ENCODE results near the gene ITGAE. TPM values are rescaled to one million over a fixed set of nuclear protein-coding genes. Genes with fewer than 3 reads are reported as not detected.
"Not testable (repeated sequence)": the region's sequence is repeated elsewhere in the genome, so short reads cannot be mapped to it uniquely, and the experiment has no call there.

The ITGAE gene
- total RNA-seq, 1 donor from 2014 or later = 5.6 TPM

DNA sequence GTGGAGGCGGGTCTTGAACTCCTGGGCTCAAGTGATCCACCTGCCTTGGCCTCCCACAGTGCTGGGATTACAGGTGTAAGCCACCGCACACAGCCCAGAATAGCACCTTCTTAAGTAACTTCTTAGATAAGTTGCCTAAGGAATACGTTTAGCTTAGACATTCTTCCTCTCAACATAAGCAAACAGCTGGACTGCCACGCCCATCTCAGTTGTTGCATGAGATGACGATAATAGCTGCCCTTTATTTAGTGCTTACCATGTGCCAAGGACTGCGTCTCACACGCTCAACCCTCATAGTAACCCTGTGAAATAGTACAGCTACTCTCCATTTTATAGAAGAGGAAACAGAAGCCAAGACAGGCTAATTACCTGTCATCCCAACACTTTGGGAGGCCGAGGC, 65.5 kb downstream of the ITGAE start:
- no peak for ATAC-seq
- no peak for DNase-seq (ENCODE audit: low spot score)

GRCh38 chr17:3734911-3735276, 66.1 kb downstream of the ITGAE start:
- DNase-seq (ENCODE audit: low spot score); ATAC-seq: not testable (repeated sequence)

GRCh38 chr17:3732210-3732621, 68.8 kb downstream of the ITGAE start:
- peak; percentile 83 for ATAC-seq
- DNase-seq (ENCODE audit: low spot score) = no peak

- DNase-seq (ENCODE audit: low spot score) = no peak
- ATAC-seq = no peak
These were observed 70.0 kb downstream of the ITGAE start for GRCh38 chr17:3730881-3731429.

DNA sequence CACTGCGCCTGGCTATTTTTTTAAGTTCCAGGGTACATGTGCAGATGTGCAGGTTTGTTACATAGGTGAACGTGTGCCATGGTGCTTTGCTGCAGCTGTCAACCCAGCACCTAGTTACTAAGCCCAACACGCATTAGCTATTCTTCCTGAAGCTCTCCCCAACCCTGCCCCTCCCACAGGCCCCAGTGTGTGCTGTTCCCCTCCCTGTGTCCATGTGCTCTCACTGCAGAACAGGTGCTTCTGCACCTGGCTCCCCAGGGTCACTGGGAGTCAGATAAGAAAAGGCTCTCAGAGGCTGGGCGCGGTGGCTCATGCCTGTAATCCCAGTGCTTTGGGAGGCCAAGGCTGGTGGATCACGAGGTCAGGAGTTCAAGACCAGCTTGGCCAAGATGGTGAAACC, 71.1 kb downstream of the ITGAE start:
- no peak for DNase-seq (ENCODE audit: low spot score)
- ATAC-seq = no peak

DNA sequence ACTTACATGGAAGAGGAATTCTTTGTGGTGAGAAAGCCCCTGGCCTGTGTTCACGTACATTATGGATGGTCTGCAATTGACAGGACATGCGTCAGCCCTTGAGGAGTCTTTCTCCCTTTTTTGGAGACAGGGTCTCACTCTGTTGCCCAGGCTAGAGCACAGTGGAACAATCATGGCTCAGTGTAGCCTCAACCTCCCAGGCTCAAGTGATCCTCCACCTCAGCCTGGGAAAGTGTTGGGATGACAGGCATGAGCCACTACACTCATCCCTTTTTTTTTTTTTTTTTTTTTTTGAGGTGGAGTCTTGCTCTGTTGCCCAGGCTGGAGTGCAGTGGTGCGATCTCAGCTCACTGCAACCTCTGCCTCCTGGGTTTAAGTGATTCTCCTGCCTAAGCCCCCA, 72.9 kb downstream of the ITGAE start:
- not testable (repeated sequence) for DNase-seq (ENCODE audit: low spot score); ATAC-seq

- DNase-seq (ENCODE audit: low spot score) = no peak
- no peak for ATAC-seq
These were observed 73.9 kb downstream of the ITGAE start for GRCh38 chr17:3727041-3727440.

- no peak for ATAC-seq
- DNase-seq (ENCODE audit: low spot score) = no peak
These were observed 76.5 kb downstream of the ITGAE start for GRCh38 chr17:3724378-3725077.

- peak; percentile 94 for ATAC-seq
- peak; percentile 92 for DNase-seq (ENCODE audit: low spot score)
These were observed 77.2 kb downstream of the ITGAE start, which contains the start of gene HASPIN for GRCh38 chr17:3723556-3724377. HASPIN (plus strand) TSS chr17:3723903; CDS start chr17:3723936, 33 bp downstream.

- DNase-seq (ENCODE audit: low spot score) (no peak), ATAC-seq (no peak)
These were observed 77.8 kb downstream of the ITGAE start for GRCh38 chr17:3723188-3723555.

GRCh38 chr17:3722716-3723115, 78.3 kb downstream of the ITGAE start:
- ATAC-seq = no peak

DNA sequence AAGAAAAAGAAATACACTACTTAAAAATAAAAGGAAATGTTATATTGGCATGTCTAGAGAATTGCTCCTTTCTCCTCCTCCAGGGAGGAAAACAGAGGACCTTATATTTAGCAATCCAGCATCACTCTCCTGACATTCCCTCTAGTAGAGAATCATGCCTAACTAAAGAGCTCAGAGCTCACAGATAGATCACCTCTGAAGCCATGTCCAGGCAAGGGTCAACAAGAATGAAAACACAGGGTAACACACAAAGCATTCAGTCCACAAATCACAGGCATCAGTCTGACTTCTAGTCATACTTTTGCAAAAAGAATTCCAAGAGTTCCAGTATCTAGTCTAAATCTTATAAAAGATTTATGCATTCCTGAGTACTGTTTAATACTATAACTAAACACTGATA, 81.7 kb downstream of the ITGAE start:
- no peak for ATAC-seq
- DNase-seq (ENCODE audit: low spot score) = no peak

More at GRCh38 chr17:3722716-3723115, 78.3 kb downstream of the ITGAE start:
- no peak for DNase-seq (ENCODE audit: low spot score)

- DNase-seq (ENCODE audit: low spot score) = no peak
- no peak for ATAC-seq
These were observed 82.8 kb downstream of the ITGAE start for GRCh38 chr17:3718201-3718600.

DNA sequence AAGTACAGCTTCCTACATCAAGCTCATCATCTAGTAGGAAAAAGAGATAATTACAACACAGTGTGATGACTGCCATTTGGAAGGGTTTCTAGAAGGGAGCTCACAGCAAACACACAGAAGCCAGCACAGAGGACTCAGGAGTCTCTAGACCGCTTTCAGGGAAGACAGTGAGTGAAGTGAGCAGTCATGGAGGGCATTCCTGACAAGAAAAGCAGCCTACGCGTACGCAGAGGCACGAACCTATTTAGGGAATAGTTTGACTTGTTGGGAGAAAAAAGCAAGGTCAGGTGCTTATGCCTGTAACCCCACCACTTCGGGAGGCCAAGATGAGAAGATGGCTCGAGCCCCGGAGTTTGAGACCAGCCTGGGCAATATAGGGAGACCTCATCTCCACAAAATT, 85.7 kb downstream of the ITGAE start:
- no peak for DNase-seq (ENCODE audit: low spot score)
- no peak for ATAC-seq

DNA sequence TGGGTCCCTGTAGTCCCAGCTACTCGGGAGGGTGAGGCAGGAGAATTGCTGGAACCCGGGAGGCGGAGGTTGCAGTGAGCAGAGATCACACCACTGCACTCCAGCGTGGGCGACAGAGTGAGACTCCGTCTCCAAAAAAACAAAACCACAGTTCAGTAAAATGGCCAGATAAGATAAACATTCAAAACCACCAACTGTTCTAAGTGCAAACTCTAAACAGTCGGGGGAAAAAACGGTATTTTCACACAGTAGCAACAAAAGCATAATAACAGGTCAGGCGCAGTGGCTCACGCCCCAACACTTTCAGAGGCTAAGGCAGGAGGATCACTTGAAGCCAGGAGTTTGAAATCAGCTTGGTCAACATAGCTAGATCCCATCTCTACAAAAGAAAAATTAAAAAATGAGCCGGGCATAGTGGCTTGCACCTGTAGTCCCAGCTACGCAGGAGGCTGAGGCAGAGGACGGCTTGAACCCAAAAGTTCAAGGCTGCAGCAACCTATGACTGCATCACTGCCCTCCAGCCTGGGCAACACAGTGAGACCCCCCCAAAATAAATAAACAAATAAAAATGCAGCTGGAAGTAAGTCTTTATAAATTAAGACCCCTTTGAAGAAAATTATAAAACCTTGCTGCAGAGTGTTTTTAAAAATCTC, 88.1 kb downstream of the ITGAE start:
- DNase-seq (ENCODE audit: low spot score) (no peak), ATAC-seq (no peak)

- no peak for DNase-seq (ENCODE audit: low spot score)
- ATAC-seq = no peak
These were observed 90.0 kb downstream of the ITGAE start for GRCh38 chr17:3710951-3711383.

- no peak for ATAC-seq
- no peak for DNase-seq (ENCODE audit: low spot score)
These were observed 92.6 kb downstream of the ITGAE start for GRCh38 chr17:3708366-3708765.

DNA sequence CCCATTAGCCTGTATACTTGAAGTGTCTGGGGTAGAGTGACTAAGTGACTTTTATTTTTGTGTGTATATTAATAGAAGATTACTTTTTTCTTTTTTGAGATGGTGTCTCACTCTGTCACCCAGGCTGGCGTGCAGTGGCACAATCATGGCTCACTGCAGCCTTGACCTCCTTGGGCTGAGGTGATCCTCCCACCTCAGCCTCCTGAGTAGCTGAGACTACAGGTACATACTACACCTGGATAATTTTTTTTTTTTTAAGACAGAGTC, 95.3 kb downstream of the ITGAE start:
- DNase-seq (ENCODE audit: low spot score); ATAC-seq: not testable (repeated sequence)

GRCh38 chr17:3704931-3705717, 95.9 kb downstream of the ITGAE start:
- ATAC-seq = no peak
- DNase-seq (ENCODE audit: low spot score) = no peak

DNA sequence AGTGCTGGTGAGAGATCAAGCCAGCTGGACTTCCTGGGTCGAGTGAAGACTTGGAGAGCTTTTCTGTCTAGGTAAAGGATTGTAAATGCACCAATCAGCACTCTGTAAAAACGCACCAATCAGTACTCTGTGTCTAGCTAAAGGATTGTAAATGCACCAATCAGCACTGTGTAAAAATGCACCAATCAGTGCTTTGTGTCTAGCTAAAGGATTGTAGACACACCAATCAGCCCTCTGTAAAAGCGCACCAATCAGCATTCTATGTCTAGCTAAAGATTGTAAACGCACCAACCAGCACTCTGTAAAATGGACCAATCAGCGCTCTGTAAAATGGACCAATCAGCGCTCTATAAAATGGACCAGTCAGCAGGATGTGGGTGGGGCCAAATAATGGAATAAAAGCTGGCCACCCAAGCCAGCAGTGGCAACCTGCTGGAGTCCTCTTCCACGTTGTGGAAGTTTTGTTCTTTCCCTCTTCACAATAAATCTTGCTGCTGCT, 98.9 kb downstream of the ITGAE start:
- not testable (repeated sequence) for ATAC-seq; DNase-seq (ENCODE audit: low spot score)

DNA sequence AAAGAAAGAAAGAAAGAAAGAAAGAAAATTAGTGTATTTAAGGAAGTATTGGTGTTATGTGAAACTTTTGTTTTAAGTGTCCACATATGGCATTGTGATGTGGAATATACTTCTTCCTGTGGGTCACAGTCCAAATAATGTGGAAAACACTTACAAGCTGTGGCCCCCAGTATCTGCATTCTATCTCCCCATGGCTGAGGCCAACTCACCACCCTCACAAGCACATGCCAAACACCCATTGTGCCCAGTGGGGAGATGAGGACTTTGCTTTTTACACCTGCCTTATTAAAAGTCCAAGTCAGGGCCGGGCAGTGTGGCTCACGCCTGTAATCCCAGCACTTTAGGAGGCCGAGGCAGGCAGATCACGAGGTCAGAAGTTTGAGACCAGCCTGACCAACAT, 101.0 kb downstream of the ITGAE start:
- ATAC-seq = no peak
- no peak for DNase-seq (ENCODE audit: low spot score)
